Cortex of kidney (tissue), 1 donor: ENCODE data around the gene POLR3E.

Experiments used
- DNase-seq: peaks from one replicate; lab custom pipeline; 2025; lab: John Stamatoyannopoulos, UW

Gene POLR3E

GRCh38 chr16:22317001-22317530 lies 19.9 kb downstream of the POLR3E start:
- DNase-seq: no peak

GRCh38 chr16:22317625-22318024 lies 20.4 kb downstream of the POLR3E start:
- DNase-seq: no peak

GRCh38 chr16:22318690-22319358 lies 21.6 kb downstream of the POLR3E start:
- no peak for DNase-seq

- no peak for DNase-seq
Measured at GRCh38 chr16:22320572-22321339, 23.5 kb downstream of the POLR3E start.

GRCh38 chr16:22321340-22322001 lies 24.3 kb downstream of the POLR3E start:
- DNase-seq: no peak

GRCh38 chr16:22322021-22322471 lies 24.8 kb downstream of the POLR3E start:
- DNase-seq: no peak

- DNase-seq: no peak
Measured at GRCh38 chr16:22322741-22323140, 25.5 kb downstream of the POLR3E start.

- DNase-seq: no peak
Measured at GRCh38 chr16:22323173-22323958, 26.2 kb downstream of the POLR3E start.

GRCh38 chr16:22323959-22324786 lies 27.0 kb downstream of the POLR3E start:
- no peak for DNase-seq

- no peak for DNase-seq
Measured at GRCh38 chr16:22324787-22325597, 27.8 kb downstream of the POLR3E start.

- no peak for DNase-seq
Measured at GRCh38 chr16:22325598-22326368, 28.6 kb downstream of the POLR3E start.

GRCh38 chr16:22326369-22326652 lies 29.1 kb downstream of the POLR3E start:
- DNase-seq: no peak

GRCh38 chr16:22326771-22327445 lies 29.7 kb downstream of the POLR3E start:
- DNase-seq: no peak

- DNase-seq: no peak
Measured at GRCh38 chr16:22327446-22327775, 30.2 kb downstream of the POLR3E start.

GRCh38 chr16:22328081-22328725 lies 31.0 kb downstream of the POLR3E start:
- DNase-seq: no peak

- DNase-seq: no peak
Measured at GRCh38 chr16:22329199-22329695, 32.0 kb downstream of the POLR3E start.

GRCh38 chr16:22330326-22330725 lies 33.1 kb downstream of the POLR3E start:
- no peak for DNase-seq

GRCh38 chr16:22333457-22333994 lies 36.3 kb downstream of the POLR3E start:
- no peak for DNase-seq
